Activated T-cell treated with anti-CD3 and anti-CD28 coated beads for 24 hours (primary cell): ENCODE results near the gene SRP14.
"Not testable (repeated sequence)": the region's sequence is repeated elsewhere in the genome, so short reads cannot be mapped to it uniquely, and the experiment has no call there.

Source experiments
- DNase-seq: peaks from one replicate; pipeline ENCODE4 v3.0.0-alpha.2; 2020; ENCODE audit warnings: low read depth

Gene SRP14

DNA sequence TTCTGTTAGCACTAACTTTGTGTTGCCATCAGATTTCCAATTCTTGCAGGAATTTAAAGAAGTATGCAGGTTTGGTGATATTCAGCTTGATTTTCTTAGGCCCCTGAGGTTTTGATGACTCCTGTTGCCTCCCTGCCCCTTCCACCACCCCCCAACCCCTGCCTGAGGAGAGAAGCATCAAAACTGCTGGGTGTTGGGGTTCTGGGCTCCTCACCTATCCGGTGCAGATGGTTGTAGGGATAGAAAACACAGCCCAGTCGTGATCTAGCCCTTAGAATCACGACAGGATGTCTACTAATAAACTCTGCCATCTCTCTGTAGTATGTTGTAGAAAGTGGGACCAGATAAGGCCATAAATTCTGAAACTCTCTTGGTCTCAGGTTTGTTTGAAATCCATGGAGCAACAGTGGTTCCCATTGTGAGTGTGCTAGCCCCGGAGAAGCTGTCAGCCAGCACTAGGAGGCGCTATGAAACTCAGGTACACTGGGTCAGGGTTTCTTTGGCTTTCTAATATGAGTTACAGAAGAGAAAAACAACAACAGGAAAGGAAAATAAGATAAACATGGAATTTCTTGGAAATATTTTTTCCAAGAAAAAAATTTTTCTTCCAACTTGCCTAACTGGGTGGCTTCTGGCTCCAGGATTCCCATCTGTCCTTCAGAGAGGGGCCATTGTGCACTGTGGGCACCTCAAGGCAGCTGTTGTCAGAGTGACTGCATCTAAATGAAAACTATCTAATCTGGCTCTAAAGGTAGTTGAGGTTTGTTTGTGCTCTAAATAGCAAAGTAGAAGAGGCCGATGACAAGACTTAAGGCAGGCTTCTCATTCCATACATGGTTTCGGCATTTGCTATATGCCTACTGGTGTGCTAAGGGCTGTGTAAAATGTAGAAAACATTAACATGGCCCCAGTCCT is 8.7 kb downstream of the SRP14 start:
- no peak for DNase-seq

- no peak for DNase-seq
These were observed 10.1 kb downstream of the SRP14 start for GRCh38 chr15:40028853-40029252.

DNA sequence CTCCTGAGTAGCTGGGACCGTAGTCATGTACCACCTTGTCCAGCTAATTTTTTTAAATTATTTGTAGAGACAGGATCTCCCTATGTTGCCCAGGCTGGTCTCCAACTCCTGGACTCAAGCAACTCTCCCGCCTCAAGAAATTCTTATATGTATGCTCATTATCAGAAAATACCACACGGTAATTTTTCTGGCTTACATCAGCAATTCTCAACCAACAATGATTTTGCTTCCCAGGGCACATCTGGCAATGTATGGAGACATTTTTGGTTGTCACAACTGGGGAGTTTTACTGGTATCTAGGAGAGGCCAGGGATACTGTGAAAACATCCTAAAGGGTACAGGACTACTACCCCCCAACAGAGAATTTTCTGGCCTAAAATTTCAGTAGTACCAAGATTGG is 10.8 kb downstream of the SRP14 start:
- DNase-seq: no peak

- DNase-seq: no peak
These were observed 22.6 kb downstream of the SRP14 start for GRCh38 chr15:40016224-40016865.

DNA sequence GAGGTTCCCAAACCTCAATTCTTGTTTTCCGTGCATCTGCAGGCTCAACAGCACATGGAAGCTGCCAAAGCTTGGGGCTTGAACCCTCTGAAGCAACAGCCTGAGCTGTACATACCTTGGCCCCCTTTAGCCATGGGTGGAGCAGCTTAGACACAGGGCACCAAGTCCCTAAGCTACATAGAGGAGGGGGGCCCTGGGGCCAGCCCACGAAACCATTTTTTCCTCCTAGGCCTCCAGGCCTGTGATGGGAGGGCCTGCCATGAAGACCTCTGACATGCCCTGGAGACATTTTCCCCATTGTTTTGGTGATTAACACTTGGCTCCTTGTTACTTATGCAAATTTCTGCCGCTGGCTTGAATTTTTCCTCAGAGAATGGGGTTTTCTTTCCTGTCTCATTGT is 24.6 kb downstream of the SRP14 start:
- no peak for DNase-seq

DNA sequence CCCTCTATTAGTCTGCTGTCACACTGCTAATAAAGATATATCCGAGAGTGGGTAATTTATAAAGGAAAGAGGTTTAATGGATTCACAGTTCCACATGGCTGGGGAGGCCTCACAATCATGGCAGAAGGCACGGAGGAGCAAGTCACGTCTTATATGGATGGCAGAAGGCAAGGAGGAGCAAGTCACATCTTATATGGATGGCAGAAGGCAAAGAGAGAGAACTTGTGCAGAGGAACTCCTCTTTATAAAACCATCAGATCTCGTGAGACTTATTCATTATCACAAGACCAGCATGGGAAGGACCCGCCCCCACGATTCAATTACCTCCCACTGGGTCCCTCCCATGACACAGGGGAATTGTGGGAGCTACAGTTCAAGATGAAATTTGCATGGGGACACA is 25.6 kb downstream of the SRP14 start:
- not testable (repeated sequence) for DNase-seq

- no peak for DNase-seq
These were observed 27.7 kb downstream of the SRP14 start for GRCh38 chr15:40011303-40011702.

GRCh38 chr15:40010686-40011085 is 28.3 kb downstream of the SRP14 start:
- DNase-seq: no peak

DNA sequence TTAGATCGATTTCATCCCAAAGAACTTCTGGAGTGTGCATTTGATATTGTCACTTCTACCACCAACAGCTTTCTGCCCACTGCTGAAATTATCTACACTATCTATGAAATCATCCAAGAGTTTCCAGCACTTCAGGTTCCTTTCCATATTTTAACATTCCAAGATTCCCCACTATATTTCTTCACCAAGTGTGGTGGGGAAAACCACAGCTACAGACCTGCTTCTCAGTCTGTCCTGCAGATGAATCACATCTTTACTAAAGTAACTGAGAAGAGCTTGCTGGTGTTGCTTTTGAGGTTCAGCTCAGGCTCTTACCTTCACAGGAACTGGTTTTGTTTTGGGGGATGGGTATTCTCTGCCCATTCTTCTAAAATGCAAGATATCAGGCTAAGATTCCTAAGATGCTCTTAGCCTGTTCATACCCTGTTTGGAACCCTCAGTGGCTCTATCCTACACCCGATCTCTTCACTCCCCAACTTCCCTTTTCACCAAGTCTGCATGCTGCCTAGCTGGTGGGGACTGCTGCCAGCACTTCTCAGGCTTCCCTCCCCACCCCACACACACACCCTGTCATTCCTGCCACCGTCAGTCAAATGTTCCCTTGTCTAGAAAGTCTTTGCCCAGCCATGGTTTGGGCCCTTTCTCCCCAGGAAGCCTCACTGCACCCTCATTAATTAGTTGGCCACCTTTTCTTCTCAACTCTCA is 30.8 kb downstream of the SRP14 start:
- no peak for DNase-seq

- DNase-seq: no peak
These were observed 32.3 kb downstream of the SRP14 start for GRCh38 chr15:40006646-40007045.

GRCh38 chr15:40006003-40006402 is 33.0 kb downstream of the SRP14 start:
- no peak for DNase-seq

- no peak for DNase-seq
These were observed 35.7 kb downstream of the SRP14 start for GRCh38 chr15:40003116-40003916.

DNA sequence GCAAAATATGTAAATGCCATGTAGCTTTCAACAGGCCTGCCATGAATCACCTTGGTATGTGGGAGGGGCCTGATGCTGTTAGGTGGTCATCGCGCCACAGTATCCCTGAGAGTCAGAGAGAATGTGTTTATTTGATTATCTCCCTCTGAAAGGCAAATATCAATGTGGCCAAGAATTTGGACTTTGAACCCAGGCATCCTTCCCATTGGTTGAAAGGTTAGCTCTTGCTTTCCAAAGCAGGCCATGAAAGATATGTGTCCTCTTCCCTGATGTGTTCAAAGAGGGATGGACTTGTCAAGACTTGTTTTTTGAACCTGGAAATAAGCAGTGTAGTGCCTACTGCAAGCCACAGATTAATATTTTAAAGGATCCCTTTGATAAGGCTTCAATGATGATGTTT is 36.7 kb downstream of the SRP14 start:
- DNase-seq: no peak

- no peak for DNase-seq
These were observed 39.3 kb downstream of the SRP14 start for GRCh38 chr15:39999538-40000200.

DNA sequence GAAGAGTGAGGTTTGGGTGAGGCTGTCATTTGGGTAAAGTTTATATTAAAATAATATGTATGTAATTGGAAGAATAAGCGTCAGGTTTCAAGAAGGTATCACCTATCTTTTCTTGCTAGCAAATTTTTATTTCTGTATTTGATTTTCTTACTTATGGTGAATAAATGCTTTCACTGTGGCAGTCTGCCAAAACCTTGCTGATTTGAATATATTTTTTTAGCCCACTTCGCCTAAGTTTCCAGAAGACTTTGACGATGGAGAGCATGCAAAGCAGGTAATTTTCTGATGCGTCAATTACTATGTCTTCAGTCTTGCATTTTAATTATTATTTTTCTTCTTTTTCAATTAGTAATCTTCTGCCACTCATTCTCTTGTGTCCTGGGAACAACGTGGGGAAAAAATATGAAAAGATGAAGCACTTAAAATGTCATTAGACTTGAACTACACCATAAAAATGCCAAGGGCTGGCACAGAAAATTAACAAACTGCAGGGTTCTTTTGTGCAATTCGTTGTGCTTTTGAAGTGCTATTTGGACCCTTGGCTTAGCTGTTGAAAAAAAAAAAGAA is 40.4 kb downstream of the SRP14 start:
- DNase-seq: no peak

DNA sequence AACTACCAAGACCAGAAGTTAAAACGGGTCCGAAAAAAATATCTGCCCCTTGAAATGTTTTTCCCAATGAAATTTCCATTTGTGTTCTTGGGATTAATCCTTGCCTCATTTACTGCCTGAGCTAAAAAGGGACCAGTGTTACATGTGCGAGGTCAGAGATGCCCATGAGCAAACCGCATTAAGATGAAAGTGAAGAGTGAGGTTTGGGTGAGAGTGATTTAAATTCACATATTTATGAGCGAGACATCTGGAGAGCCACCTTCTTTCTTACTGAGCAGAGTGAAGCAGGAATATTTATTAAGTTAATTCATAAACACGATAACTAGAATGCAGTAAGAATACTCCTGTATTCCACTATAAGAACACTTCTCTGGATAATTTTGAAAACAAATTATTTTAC is 41.3 kb downstream of the SRP14 start:
- DNase-seq: no peak

DNA sequence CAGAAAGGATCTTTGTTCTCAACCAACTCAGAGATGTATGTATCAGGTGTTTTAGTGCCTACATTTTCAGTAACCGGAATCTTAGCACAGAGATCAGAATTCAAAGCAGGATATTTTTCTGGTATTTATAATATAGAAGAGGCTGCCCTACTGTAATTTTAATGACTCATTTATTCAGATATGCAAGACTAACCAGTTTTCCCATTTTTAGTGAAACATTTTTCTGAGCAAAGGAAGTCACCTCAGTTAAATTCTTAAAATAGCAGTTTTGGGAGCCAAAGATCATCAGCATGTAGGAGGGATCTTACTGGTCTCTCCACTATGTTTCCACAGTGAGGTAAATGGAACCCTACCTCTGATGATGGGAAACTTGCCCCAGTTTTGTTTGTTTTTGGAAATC is 42.0 kb downstream of the SRP14 start:
- DNase-seq: no peak

DNA sequence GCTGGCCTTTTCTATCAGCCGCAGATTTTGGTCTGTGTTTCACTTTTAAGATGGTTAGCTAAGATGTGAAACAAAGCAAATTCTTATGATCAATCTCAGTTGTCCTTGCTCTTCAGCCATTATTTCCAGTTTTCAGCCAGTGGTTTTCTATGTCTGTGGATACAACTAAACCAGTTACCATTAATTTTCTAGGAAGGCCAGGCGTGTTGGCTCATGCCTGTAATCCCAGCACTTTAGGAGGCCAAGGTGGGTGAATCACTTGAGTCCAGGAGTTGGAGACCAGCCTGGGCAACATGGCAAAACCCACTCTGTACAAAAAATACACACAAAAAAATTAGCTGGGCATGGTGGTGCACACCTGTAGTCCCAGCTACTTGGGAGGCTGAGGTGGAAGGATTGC is 42.8 kb downstream of the SRP14 start:
- DNase-seq: not testable (repeated sequence)

DNA sequence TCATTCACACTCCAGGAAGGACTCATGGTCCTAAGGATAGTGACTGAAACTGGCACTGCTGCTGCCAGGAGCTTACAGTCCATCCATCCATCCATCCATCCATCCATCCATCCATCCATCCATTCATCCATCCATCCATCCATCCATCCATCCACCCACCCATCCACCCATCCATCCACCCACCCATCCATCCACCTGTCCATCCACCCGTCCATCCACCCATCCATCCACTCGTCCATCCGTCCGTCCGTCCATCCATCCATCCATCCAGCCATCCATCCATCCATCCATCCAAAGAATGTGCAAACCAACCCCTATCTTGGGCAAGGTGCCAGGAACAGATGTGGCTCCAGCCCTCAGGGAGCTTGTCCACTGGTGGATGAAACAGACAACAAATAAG is 46.0 kb downstream of the SRP14 start:
- not testable (repeated sequence) for DNase-seq

DNA sequence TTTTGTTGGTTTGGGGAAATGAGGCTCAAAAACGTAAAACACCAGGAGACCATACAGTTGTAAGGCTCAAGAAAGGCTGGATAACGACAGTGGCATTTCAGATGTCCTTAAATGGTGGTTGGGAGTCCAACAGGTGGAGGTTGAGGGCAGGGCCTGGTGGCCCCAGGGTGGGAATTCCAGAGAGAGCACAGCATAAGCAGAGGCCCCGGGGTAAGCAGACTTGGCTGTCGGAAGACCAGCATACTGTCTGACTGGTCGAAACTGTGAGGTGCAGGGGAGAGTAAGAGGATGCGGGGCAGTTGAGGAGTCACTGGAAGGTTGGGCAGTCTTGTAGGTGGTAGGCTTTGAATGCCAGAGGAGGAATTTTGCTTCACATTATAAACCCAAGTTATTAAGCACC is 48.3 kb downstream of the SRP14 start:
- DNase-seq: no peak

GRCh38 chr15:39987821-39988220 is 51.2 kb downstream of the SRP14 start:
- no peak for DNase-seq
